IMR-90 (cell line): ENCODE measurements around the gene B3GAT1. TPM values are rescaled to one million over a fixed set of nuclear protein-coding genes. Genes with fewer than 3 reads are reported as not detected.

Experiments used
- ATAC-seq: fragments of 200-7000 bp; cut with Tn5 transposase; 2 replicates; pipeline ENCODE4 v1.9.1; 2020; ENCODE audit warnings: low read depth, mild to moderate bottlenecking, moderate library complexity
- BruUV-seq: library from RNA; stranded (reverse); fragments of 400-500 nt; replicated peaks from 2 replicates; lab custom pipeline; 2021; lab: Mats Ljungman, UMichigan
- CTCF ChIA-PET: fragments of 300-600 bp; formaldehyde crosslinking; extraction: SDS; loops from one replicate; lab custom pipeline; 2021; ENCODE audit warnings: antibody characterized with exemption; lab: Yijun Ruan, JAX
- POLR2A ChIA-PET: fragments of 300-600 bp; sonication (Branson Sonifier 250); formaldehyde crosslinking; loops from one replicate; lab custom pipeline; 2022; ENCODE audit warnings: antibody characterized with exemption; ENCODE audit not compliant: unreplicated experiment; lab: Charles Lee
- DNase-seq: peaks from one replicate; pipeline ENCODE4 v3.0.0; 2013
- H2AFZ ChIP-seq: replicated peaks from 2 replicates; pipeline ENCODE3; 2013; ENCODE audit warnings: low read length, mild to moderate bottlenecking; ENCODE audit not compliant: poor library complexity
- H2AK5ac ChIP-seq: 2 replicates; pipeline ENCODE4 v1.6.1; 2013; ENCODE audit warnings: low read depth, low read length, inconsistent platforms
- H2AK9ac ChIP-seq: replicated peaks from 2 replicates; pipeline ENCODE3; 2013; ENCODE audit warnings: mild to moderate bottlenecking, low read depth, low read length, moderate library complexity; ENCODE audit not compliant: poor library complexity
- H2BK120ac ChIP-seq: 2 replicates; pipeline ENCODE4 v1.6.1; 2013; ENCODE audit warnings: low read depth, low read length, inconsistent platforms
- H2BK15ac ChIP-seq: 3 replicates; pipeline ENCODE4 v1.6.1; 2013; ENCODE audit warnings: low read depth, low read length, inconsistent platforms
- H2BK20ac ChIP-seq: 2 replicates; pipeline ENCODE4 v1.6.1; 2013; ENCODE audit warnings: low read depth, mild to moderate bottlenecking, inconsistent platforms, low read length, moderate library complexity
- H2BK5ac ChIP-seq: 2 replicates; pipeline ENCODE4 v1.6.1; 2013; ENCODE audit warnings: mild to moderate bottlenecking, low read depth, low read length, inconsistent platforms; ENCODE audit not compliant: poor library complexity, severe bottlenecking
- H3K14ac ChIP-seq: replicated peaks from 2 replicates; pipeline ENCODE4 v1.6.1; 2013; ENCODE audit warnings: low read depth, low read length, inconsistent platforms
- H3K18ac ChIP-seq: 2 replicates; pipeline ENCODE4 v1.6.1; 2013; ENCODE audit warnings: low read depth, low read length, control low read depth
- H3K23ac ChIP-seq: 2 replicates; pipeline ENCODE4 v1.6.1; 2013; ENCODE audit warnings: low read depth, low read length, inconsistent platforms
- H3K27ac ChIP-seq: 2 replicates; pipeline ENCODE4 v1.5.1; 2013; ENCODE audit warnings: mild to moderate bottlenecking, control low read depth, low read length; ENCODE audit not compliant: insufficient read depth
- H3K27me3 ChIP-seq: 2 replicates; pipeline ENCODE4 v1.6.1; 2013; ENCODE audit warnings: low read length; ENCODE audit not compliant: control insufficient read depth, insufficient read depth
- H3K36me3 ChIP-seq: 2 replicates; pipeline ENCODE4 v1.6.1; 2013; ENCODE audit warnings: low read length, mixed read lengths; ENCODE audit not compliant: control insufficient read depth, insufficient read depth
- H3K4ac ChIP-seq: 2 replicates; pipeline ENCODE4 v1.6.1; 2013; ENCODE audit warnings: low read depth, low read length, inconsistent platforms
- H3K4me1 ChIP-seq: 2 replicates; pipeline ENCODE4 v1.6.1; 2013; ENCODE audit warnings: low read length, mixed read lengths; ENCODE audit not compliant: control insufficient read depth, insufficient read depth
- H3K4me2 ChIP-seq: 2 replicates; pipeline ENCODE4 v1.6.1; 2013; ENCODE audit warnings: low read depth, mild to moderate bottlenecking, control low read depth, low read length, moderate library complexity
- H3K4me3 ChIP-seq: 2 replicates; pipeline ENCODE4 v1.5.1; 2013; ENCODE audit warnings: low read depth, mild to moderate bottlenecking, control low read depth, low read length, moderate library complexity; ENCODE audit not compliant: insufficient read depth
- H3K56ac ChIP-seq: 2 replicates; pipeline ENCODE4 v1.6.1; 2013; ENCODE audit warnings: low read length, inconsistent platforms; ENCODE audit not compliant: insufficient read depth; ENCODE audit errors: extremely low read depth
- H3K79me1 ChIP-seq, 2 experiments: 2 replicates each; pipeline ENCODE4 v1.6.1; 2013; ENCODE audit warnings: low read length in 2 of 2, inconsistent platforms in 1 of 2, low read depth in 1 of 2
- H3K9ac ChIP-seq: 2 replicates; pipeline ENCODE4 v1.6.1; 2013; ENCODE audit warnings: low read depth, low read length, control low read depth
- H3K9me1 ChIP-seq: 2 replicates; pipeline ENCODE4 v1.6.1; 2013; ENCODE audit warnings: low read length, inconsistent platforms; ENCODE audit not compliant: insufficient read depth
- H3K9me3 ChIP-seq: 2 replicates; pipeline ENCODE4 v1.6.1; 2013; ENCODE audit warnings: low read length; ENCODE audit not compliant: control insufficient read depth, insufficient read depth
- H4K20me1 ChIP-seq: 2 replicates; pipeline ENCODE4 v1.6.1; 2013; ENCODE audit warnings: low read length, inconsistent platforms; ENCODE audit not compliant: insufficient read depth
- H4K5ac ChIP-seq: 2 replicates; pipeline ENCODE4 v1.6.1; 2013; ENCODE audit warnings: mild to moderate bottlenecking, low read depth, low read length, control low read depth
- H4K8ac ChIP-seq, 2 experiments: 2 replicates each; pipeline ENCODE4 v1.6.1; 2013; ENCODE audit warnings: low read depth in 2 of 2, low read length in 2 of 2, control low read depth in 1 of 2, inconsistent platforms in 1 of 2
- H4K91ac ChIP-seq: 2 replicates; pipeline ENCODE4 v1.6.1; 2013; ENCODE audit warnings: low read depth, low read length, inconsistent platforms; ENCODE audit not compliant: insufficient read depth
- BHLHE40 ChIP-seq: fragments of 150-350 bp; IDR thresholded peaks from 2 replicates; pipeline ENCODE4 v1.6.1; 2016; ENCODE audit warnings: mild to moderate bottlenecking, low read depth, low read length
- CHD1 ChIP-seq: IDR thresholded peaks from 2 replicates; pipeline ENCODE4 v1.6.1; 2012; ENCODE audit warnings: low read depth, low read length, improper control_type of control experiment
- FOS ChIP-seq: fragments of 150-350 bp; IDR thresholded peaks from 2 replicates; pipeline ENCODE4 v1.6.1; 2016; ENCODE audit warnings: low read depth, low read length
- MAZ ChIP-seq: IDR thresholded peaks from 2 replicates; pipeline ENCODE4 v1.6.1; 2012; ENCODE audit warnings: low read depth, mild to moderate bottlenecking, low read length, improper control_type of control experiment, moderate library complexity, borderline replicate concordance
- MXI1 ChIP-seq: IDR thresholded peaks from 2 replicates; pipeline ENCODE4 v1.6.1; 2012; ENCODE audit warnings: low read depth, mild to moderate bottlenecking, low read length, moderate library complexity, borderline replicate concordance
- NFE2L2 ChIP-seq: fragments of 150-350 bp; IDR thresholded peaks from 2 replicates; pipeline ENCODE4 v1.6.1; 2016; ENCODE audit warnings: low read depth, mild to moderate bottlenecking, low read length
- RCOR1 ChIP-seq: IDR thresholded peaks from 2 replicates; pipeline ENCODE4 v1.6.1; 2012; ENCODE audit warnings: mild to moderate bottlenecking, low read length, improper control_type of control experiment; ENCODE audit not compliant: insufficient replicate concordance
- RFX5 ChIP-seq: IDR thresholded peaks from 2 replicates; pipeline ENCODE4 v1.8.0; 2012; ENCODE audit warnings: low read depth, mild to moderate bottlenecking, low read length, moderate library complexity
- SMC3 ChIP-seq: fragments of 150-350 bp; IDR thresholded peaks from 2 replicates; pipeline ENCODE4 v1.6.1; 2016; ENCODE audit warnings: low read depth, mild to moderate bottlenecking, antibody characterized with exemption, low read length, moderate library complexity
- USF2 ChIP-seq: fragments of 150-350 bp; IDR thresholded peaks from 2 replicates; pipeline ENCODE4 v1.6.1; 2017; ENCODE audit warnings: mild to moderate bottlenecking, antibody characterized with exemption, low read length, low read depth
- WGBS, 2 experiments: methylation state at CpG; one replicate each; pipeline versions ENCODE4 v1.1.5 to v1.1.7; 2013; ENCODE audit warnings: missing lambda C conversion rate in 2 of 2; ENCODE audit not compliant: insufficient read length in 1 of 2; ENCODE audit errors: extremely low coverage in 2 of 2; 5-methylcytosine and 5-hydroxymethylcytosine counted together
- dilution Hi-C: fragments of 300-500 bp; cut with HindIII; formaldehyde crosslinking; loops from one replicate; pipeline ENCODE4 v1.14.3; 2018; ENCODE audit warnings: low sequenced_read_pairs; ENCODE audit not compliant: unreplicated experiment
- in situ Hi-C: fragments of 300-500 bp; cut with MboI; formaldehyde crosslinking; loops from 3 replicates; pipeline ENCODE4 v1.14.3; 2019; ENCODE audit warnings: low sequenced_read_pairs, inconsistent platforms, mixed read lengths
- intact Hi-C: fragments of 100-400 bp; cut with micrococcal nuclease; formaldehyde crosslinking; loops from 2 replicates; pipeline ENCODE4 v1.10.0; 2022
- polyA plus RNA-seq, 3 experiments: library from polyadenylated mRNA; depleted of rRNA; stranded (reverse); fragments of >200 nt; gene quantifications; 2 replicates each; pipeline ENCODE4 v1.2.3, GENCODE V29; 2012; ENCODE audit warnings: low replicate concordance in 1 of 3
- total RNA-seq: library from RNA; depleted of rRNA; stranded (reverse); fragments of >200 nt; gene quantifications from 2 replicates; pipeline ENCODE4 v1.2.3, GENCODE V29; 2012
- TF ChIP-seq, protein P1 (sequence below): conservative IDR thresholded peaks from 2 replicates; pipeline ENCODE4 v1.5.1; 2012; ENCODE audit warnings: mild to moderate bottlenecking, low read depth, low read length, improper control_type of control experiment

Gene B3GAT1
- total and polyA plus RNA-seq, 2 of the 4 experiments (the other 2 are of a cell fraction): not detected

GRCh38 chr11:134397304-134398078 lies 14.6 kb downstream of the B3GAT1 start:
- Histone ChIP-seq H3K14ac (no peak overlapping the region), H3K18ac (no peak overlapping the region), H3K9ac (no peak overlapping the region), H3K4me3 (no peak overlapping the region), H3K9me3 (peaks cover 48% of the 10 kb centered on the region), H4K91ac (no peak overlapping the region), H3K56ac (no peak overlapping the region), H2BK15ac (no peak overlapping the region), H2BK20ac (no peak overlapping the region), H4K5ac (no peak overlapping the region), H4K20me1 (no peaks in the 10 kb centered on the region), H2BK120ac (no peak overlapping the region), H3K4me1 (no peaks in the 10 kb centered on the region), H2AK5ac (no peak overlapping the region), H3K79me1 (no peaks in the 10 kb centered on the region), H3K27me3 (no peaks in the 10 kb centered on the region), H4K8ac (no peak overlapping the region), H3K4ac (no peak overlapping the region), H2AK9ac (peak overlapping the region; percentile 55), H3K9me1 (no peaks in the 10 kb centered on the region), H3K36me3 (no peaks in the 10 kb centered on the region), H3K4me2 (no peak overlapping the region), H3K27ac (no peak overlapping the region), H2BK5ac (no peak overlapping the region), H2AFZ (no peak overlapping the region), H3K23ac (no peak overlapping the region)
- in situ Hi-C loops (no loop called here), dilution Hi-C loops (no loop called here), intact Hi-C loops (no loop called here)
- ATAC-seq (no peak), DNase-seq (no peak)
- ChIA-PET POLR2A (no interaction called here), CTCF (no interaction called here)
- WGBS, 2 experiments: 63% methylated on average over 11 of the region's 18 CpGs; no CpG with 5 or more reads in 1 of the 2 experiments
- TF ChIP-seq, protein P1, sequence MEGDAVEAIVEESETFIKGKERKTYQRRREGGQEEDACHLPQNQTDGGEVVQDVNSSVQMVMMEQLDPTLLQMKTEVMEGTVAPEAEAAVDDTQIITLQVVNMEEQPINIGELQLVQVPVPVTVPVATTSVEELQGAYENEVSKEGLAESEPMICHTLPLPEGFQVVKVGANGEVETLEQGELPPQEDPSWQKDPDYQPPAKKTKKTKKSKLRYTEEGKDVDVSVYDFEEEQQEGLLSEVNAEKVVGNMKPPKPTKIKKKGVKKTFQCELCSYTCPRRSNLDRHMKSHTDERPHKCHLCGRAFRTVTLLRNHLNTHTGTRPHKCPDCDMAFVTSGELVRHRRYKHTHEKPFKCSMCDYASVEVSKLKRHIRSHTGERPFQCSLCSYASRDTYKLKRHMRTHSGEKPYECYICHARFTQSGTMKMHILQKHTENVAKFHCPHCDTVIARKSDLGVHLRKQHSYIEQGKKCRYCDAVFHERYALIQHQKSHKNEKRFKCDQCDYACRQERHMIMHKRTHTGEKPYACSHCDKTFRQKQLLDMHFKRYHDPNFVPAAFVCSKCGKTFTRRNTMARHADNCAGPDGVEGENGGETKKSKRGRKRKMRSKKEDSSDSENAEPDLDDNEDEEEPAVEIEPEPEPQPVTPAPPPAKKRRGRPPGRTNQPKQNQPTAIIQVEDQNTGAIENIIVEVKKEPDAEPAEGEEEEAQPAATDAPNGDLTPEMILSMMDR: no peak
- TF ChIP-seq FOS (no peak), MXI1 (no peak), RFX5 (no peak), CHD1 (no peak), SMC3 (no peak), RCOR1 (no peak), USF2 (no peak), BHLHE40 (no peak), NFE2L2 (no peak), MAZ (no peak)
- no TSS peak for BruUV-seq
